CD14-positive monocyte (primary cell): ENCODE measurements around the gene SPATA31E1. TPM values are rescaled to one million over a fixed set of nuclear protein-coding genes. Genes with fewer than 3 reads are reported as not detected.

Experiments used
- DNase-seq, 3 donors: peaks; one replicate each; pipeline ENCODE4 v3.0.0-alpha.2; 2011 to 2022
- H2AFZ ChIP-seq: 2 replicates; pipeline ENCODE4 v1.6.0; 2012; ENCODE audit warnings: mild to moderate bottlenecking, low read depth, low read length, inconsistent platforms; ENCODE audit not compliant: insufficient read depth, poor library complexity, severe bottlenecking
- H3K27ac ChIP-seq, 2 donors: 1 replicate in 1 of 2; 2 replicates in 1 of 2; pipeline ENCODE4 v1.5.1; 2012 to 2013; ENCODE audit warnings: low read length in 2 of 2, control low read depth in 1 of 2, inconsistent platforms in 1 of 2, low read depth in 1 of 2, mild to moderate bottlenecking in 1 of 2
- H3K27me3 ChIP-seq, 2 donors: one replicate each; pipeline versions ENCODE4 v1.6.0 to v1.6.1; 2011 to 2013; ENCODE audit warnings: low read length in 2 of 2; ENCODE audit not compliant: control insufficient read depth in 2 of 2, insufficient read depth in 2 of 2
- H3K36me3 ChIP-seq, 2 donors: replicated peaks in 1 of 2; 1 replicate in 1 of 2; 2 replicates in 1 of 2; pipeline versions ENCODE4 v1.5.1 to v1.6.1; 2012 to 2013; ENCODE audit warnings: low read length in 2 of 2, control low read depth in 1 of 2, inconsistent platforms in 1 of 2, mild to moderate bottlenecking in 1 of 2; ENCODE audit not compliant: insufficient read depth in 2 of 2, control insufficient read depth in 1 of 2
- H3K4me1 ChIP-seq, 2 donors: 1 replicate in 1 of 2; 2 replicates in 1 of 2; pipeline versions ENCODE4 v1.5.1 to v1.6.1; 2012 to 2013; ENCODE audit warnings: low read length in 2 of 2, control low read depth in 1 of 2, inconsistent platforms in 1 of 2, mild to moderate bottlenecking in 1 of 2, moderate library complexity in 1 of 2; ENCODE audit not compliant: insufficient read depth in 2 of 2, control insufficient read depth in 1 of 2
- H3K4me2 ChIP-seq: replicated peaks from 2 replicates; pipeline ENCODE3; 2012; ENCODE audit warnings: low read length, moderate library complexity, mild to moderate bottlenecking; ENCODE audit not compliant: poor library complexity, severe bottlenecking; ENCODE audit errors: extremely low read depth
- H3K4me3 ChIP-seq, 3 experiments: fragments of 200-600 bp in 1 of 3; sonication (generic) in 1 of 3; replicated peaks in 1 of 3; 1 replicate in 2 of 3; 2 replicates in 1 of 3; pipeline ENCODE4 v1.5.1; 2011 to 2013; ENCODE audit warnings: low read length in 3 of 3, mild to moderate bottlenecking in 3 of 3, control low read depth in 2 of 3, low read depth in 2 of 3, inconsistent platforms in 1 of 3, moderate library complexity in 1 of 3
- H3K79me2 ChIP-seq: 2 replicates; pipeline ENCODE4 v1.6.0; 2012; ENCODE audit warnings: mild to moderate bottlenecking, control low read depth, inconsistent platforms, low read length, moderate library complexity; ENCODE audit not compliant: insufficient read depth
- H3K9ac ChIP-seq: 2 replicates; pipeline ENCODE4 v1.6.0; 2017; ENCODE audit warnings: low read length, mild to moderate bottlenecking; ENCODE audit not compliant: insufficient read depth, poor library complexity, severe bottlenecking
- H3K9me3 ChIP-seq, 2 donors: replicated peaks in 1 of 2; 1 replicate in 1 of 2; 2 replicates in 1 of 2; pipeline versions ENCODE4 v1.5.1 to v1.6.1; 2012 to 2013; ENCODE audit warnings: low read length in 2 of 2, control low read depth in 1 of 2; ENCODE audit not compliant: control insufficient read depth in 1 of 2, insufficient read depth in 1 of 2
- H4K20me1 ChIP-seq: 2 replicates; pipeline ENCODE4 v1.6.0; 2012; ENCODE audit warnings: mild to moderate bottlenecking, low read length, control low read depth, moderate library complexity; ENCODE audit not compliant: insufficient read depth
- H3K27ac Mint-ChIP-seq, 7 donors: one replicate each; pipeline ENCODE4 v1.8.0; 2020; ENCODE audit warnings: mild to moderate bottlenecking in 7 of 7, mixed read lengths in 7 of 7, moderate library complexity in 6 of 7, inconsistent platforms in 2 of 7
- H3K27me3 Mint-ChIP-seq, 3 donors: one replicate each; pipeline ENCODE4 v1.8.0; 2021 to 2022; ENCODE audit warnings: low read depth in 3 of 3, mild to moderate bottlenecking in 3 of 3, mixed read lengths in 3 of 3, moderate library complexity in 3 of 3, inconsistent platforms in 1 of 3
- H3K36me3 Mint-ChIP-seq, 2 donors: one replicate each; pipeline ENCODE4 v1.8.0; 2020; ENCODE audit warnings: mixed read lengths in 2 of 2, inconsistent platforms in 1 of 2, mild to moderate bottlenecking in 1 of 2
- H3K4me1 Mint-ChIP-seq: one replicate; pipeline ENCODE4 v1.8.0; 2020; ENCODE audit warnings: mild to moderate bottlenecking, mixed read lengths
- H3K4me3 Mint-ChIP-seq, 2 donors: one replicate each; pipeline ENCODE4 v1.8.0; 2020; ENCODE audit warnings: mild to moderate bottlenecking in 2 of 2, mixed read lengths in 2 of 2, moderate library complexity in 1 of 2
- H3K9me3 Mint-ChIP-seq, 7 donors: one replicate each; pipeline ENCODE4 v1.8.0; 2020 to 2022; ENCODE audit warnings: mixed read lengths in 7 of 7, mild to moderate bottlenecking in 6 of 7, moderate library complexity in 6 of 7, inconsistent platforms in 2 of 7
- CTCF ChIP-seq: fragments of 200-600 bp; IDR thresholded peaks from one replicate; pipeline ENCODE4 v1.8.0; 2022; ENCODE audit warnings: antibody characterized with exemption, mild to moderate bottlenecking
- WGBS: methylation state at CpG from one replicate; pipeline ENCODE4 v1.1.5; 2013; ENCODE audit warnings: missing lambda C conversion rate; ENCODE audit not compliant: insufficient coverage; 5-methylcytosine and 5-hydroxymethylcytosine counted together
- intact Hi-C, 2 donors: fragments of 100-400 bp; cut with micrococcal nuclease; formaldehyde crosslinking; loops; one replicate each; pipeline versions ENCODE4 v1.15.0 to v1.15.1; 2023
- polyA plus RNA-seq, 3 donors: library from polyadenylated mRNA; depleted of rRNA in 1 of 3; unstranded in 2 of 3; stranded (reverse) in 1 of 3; fragments of 300-500 nt in 2 of 3; fragments of >200 nt in 1 of 3; fragmentation: Illumina TruSeq in 2 of 3; gene quantifications; 1 replicate in 2 of 3; 2 replicates in 1 of 3; pipeline ENCODE4 v1.2.3, GENCODE V29; 2012 to 2021

The SPATA31E1 gene
- polyA plus RNA-seq, 3 donors, result 0.01 TPM; not detected in 2

DNA sequence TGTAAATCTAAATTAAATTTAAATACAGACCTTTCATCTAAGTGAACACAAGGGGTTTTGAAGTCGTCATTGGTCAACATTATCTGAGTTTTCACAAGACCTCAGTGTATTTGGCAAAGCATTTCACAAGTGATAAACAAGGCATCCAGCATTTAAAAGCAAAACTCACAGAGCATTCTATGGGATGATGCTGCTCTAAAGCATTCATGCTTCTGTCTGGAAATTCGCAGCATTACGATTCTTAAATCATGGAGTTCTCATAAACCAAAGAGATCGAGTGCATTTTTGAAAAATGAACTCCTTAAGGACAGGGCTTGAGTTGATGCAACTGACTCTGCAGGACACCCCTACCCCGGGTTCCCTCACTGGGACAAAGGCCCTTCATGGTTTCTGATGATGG, 46.1 kb upstream of the SPATA31E1 start:
- DNase-seq, result no peak
- peak overlapping the region in 1 of 2 donors; percentile 60 for H3K4me3 Mint-ChIP-seq
- 96% methylated on average over 4 of the region's 5 CpGs for whole genome bisulfite sequencing
- H3K27ac Mint-ChIP-seq, result no peak overlapping the region
- peaks cover 70 to 77% (median 74%) of the 10 kb centered on the region in 3 donors for H3K27me3 Mint-ChIP-seq
- Histone ChIP-seq H3K27ac (no peak overlapping the region), H3K9me3 (peaks cover 6 to 17% of the 10 kb centered on the region in 2 donors), H3K36me3 (no peaks in the 10 kb centered on the region), H4K20me1 (no peaks in the 10 kb centered on the region), H3K27me3 (peaks cover 45 to 78% of the 10 kb centered on the region in 2 donors), H3K9ac (no peak overlapping the region), H3K4me1 (peaks cover 8 to 15% of the 10 kb centered on the region in 2 donors), H2AFZ (no peak overlapping the region), H3K79me2 (no peaks in the 10 kb centered on the region), H3K4me3 (no peak overlapping the region), H3K4me2 (no peak overlapping the region)
- H3K9me3 Mint-ChIP-seq, result peaks cover 0 to 32% (median 26%) of the 10 kb centered on the region in 7 donors
- peaks cover 0 to 5% of the 10 kb centered on the region in 2 donors for H3K36me3 Mint-ChIP-seq
- no peak for TF ChIP-seq CTCF
- intact Hi-C loops, result no loop called here
- peaks cover 16% of the 10 kb centered on the region for H3K4me1 Mint-ChIP-seq

- Histone ChIP-seq H3K9me3 (peaks cover 6 to 17% of the 10 kb centered on the region in 2 donors), H3K79me2 (no peaks in the 10 kb centered on the region), H3K9ac (no peak overlapping the region), H3K4me3 (no peak overlapping the region), H2AFZ (no peak overlapping the region), H3K4me1 (peaks cover 8 to 15% of the 10 kb centered on the region in 2 donors), H3K4me2 (no peak overlapping the region), H3K27me3 (peaks cover 50 to 82% of the 10 kb centered on the region in 2 donors), H4K20me1 (no peaks in the 10 kb centered on the region), H3K36me3 (no peaks in the 10 kb centered on the region), H3K27ac (no peak overlapping the region)
- no peak for DNase-seq
- 98% methylated on average over 6 of the region's 7 CpGs for WGBS
- no peak for TF ChIP-seq CTCF
- intact Hi-C loops, result no loop called here
- Mint-ChIP-seq H3K27me3 (peaks cover 72 to 81% (median 75%) of the 10 kb centered on the region in 3 donors), H3K9me3 (peaks cover 0 to 32% (median 26%) of the 10 kb centered on the region in 7 donors), H3K4me1 (peaks cover 16% of the 10 kb centered on the region), H3K27ac (no peak overlapping the region), H3K4me3 (peak overlapping the region in 1 of 2 donors; percentile 60), H3K36me3 (peaks cover 0 to 5% of the 10 kb centered on the region in 2 donors)
Measured at GRCh38 chr9:87836951-87837705, 45.5 kb upstream of the SPATA31E1 start.
